EH (cell line): ENCODE results near the gene MYOF.
"Not testable (repeated sequence)": the region's sequence is repeated elsewhere in the genome, so short reads cannot be mapped to it uniquely, and the experiment has no call there.

ENCODE experiments used
- DNase-seq: peaks from one replicate; pipeline ENCODE4 v3.0.0-alpha.2; 2015; ENCODE audit warnings: low read depth

MYOF gene

GRCh38 chr10:93346694-93347093, 135.4 kb downstream of the MYOF start:
- DNase-seq = no peak

DNA sequence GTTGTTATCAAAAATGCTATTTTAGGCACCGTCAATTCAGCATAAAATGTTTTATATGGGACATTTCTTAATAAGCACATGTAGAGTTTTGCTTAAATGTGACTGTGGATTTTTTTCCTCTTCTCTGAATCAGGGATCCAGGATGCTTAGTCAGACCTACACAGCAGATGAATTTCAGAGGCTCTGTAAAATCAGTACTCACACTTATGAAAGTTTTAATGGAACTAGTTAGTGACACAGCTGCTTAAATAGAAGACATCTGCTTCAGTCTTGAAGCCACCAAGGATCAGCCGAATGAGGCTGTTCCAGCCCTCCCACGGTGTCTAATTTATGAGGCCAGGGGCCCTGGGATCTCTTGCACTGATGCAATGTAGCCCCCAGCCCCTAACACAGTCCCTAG, 136.0 kb downstream of the MYOF start:
- peak; percentile 45 for DNase-seq

- DNase-seq = no peak
Observed at GRCh38 chr10:93344691-93345090, 137.4 kb downstream of the MYOF start.

- no peak for DNase-seq
Observed at GRCh38 chr10:93342921-93343320, 139.2 kb downstream of the MYOF start.

DNA sequence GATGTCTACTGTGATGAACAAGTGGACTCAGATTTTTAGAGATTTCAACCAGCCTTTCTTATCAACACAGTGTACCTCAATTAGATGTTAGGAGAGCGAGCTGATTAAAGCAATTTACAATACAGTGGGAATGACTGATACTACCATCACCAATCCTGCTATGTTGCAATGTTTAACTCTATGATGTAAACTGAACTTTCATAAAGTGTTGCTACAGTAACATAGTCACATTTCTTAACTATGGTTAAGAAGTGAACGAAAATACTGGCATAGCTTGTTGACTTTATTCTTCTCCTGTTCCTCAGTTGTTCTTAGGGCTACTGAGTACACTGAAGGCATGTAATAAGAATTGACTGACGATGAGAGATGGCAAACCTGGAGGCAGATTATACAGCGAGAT, 139.8 kb downstream of the MYOF start:
- no peak for DNase-seq

GRCh38 chr10:93337309-93337721, 144.8 kb downstream of the MYOF start:
- DNase-seq = no peak

GRCh38 chr10:93336678-93337077, 145.5 kb downstream of the MYOF start:
- no peak for DNase-seq

- DNase-seq = peak; percentile 39
Observed at GRCh38 chr10:93336110-93336509, 146.0 kb downstream of the MYOF start.

GRCh38 chr10:93334901-93335327, 147.2 kb downstream of the MYOF start:
- peak; percentile 90 for DNase-seq

- DNase-seq = no peak
Observed at GRCh38 chr10:93334181-93334580, 148.0 kb downstream of the MYOF start.

- no peak for DNase-seq
Observed at GRCh38 chr10:93333278-93333978, 148.7 kb downstream of the MYOF start.

- no peak for DNase-seq
Observed at GRCh38 chr10:93330824-93331223, 151.3 kb downstream of the MYOF start.

GRCh38 chr10:93319896-93320295, 162.2 kb downstream of the MYOF start:
- peak; percentile 29 for DNase-seq

DNA sequence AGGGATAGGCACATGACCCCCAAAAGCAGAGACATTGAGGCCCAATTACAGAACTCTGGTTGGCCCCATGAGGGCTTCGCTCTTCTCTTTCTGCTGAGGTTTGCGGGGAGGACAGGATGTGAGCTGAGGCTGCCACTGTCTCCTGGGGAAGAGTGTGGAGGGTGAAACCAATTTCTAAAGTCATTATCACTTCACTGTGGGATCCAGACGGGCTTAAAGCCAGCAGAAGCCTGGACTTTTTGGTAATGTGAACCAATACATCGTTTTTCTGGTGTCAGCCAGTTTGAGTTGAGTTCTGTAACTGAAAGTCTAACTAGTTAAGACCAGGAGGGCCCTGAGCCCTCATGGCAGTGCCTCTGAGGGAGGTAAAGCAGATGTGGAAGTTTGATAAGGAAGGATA, 163.0 kb downstream of the MYOF start:
- DNase-seq = no peak

DNA sequence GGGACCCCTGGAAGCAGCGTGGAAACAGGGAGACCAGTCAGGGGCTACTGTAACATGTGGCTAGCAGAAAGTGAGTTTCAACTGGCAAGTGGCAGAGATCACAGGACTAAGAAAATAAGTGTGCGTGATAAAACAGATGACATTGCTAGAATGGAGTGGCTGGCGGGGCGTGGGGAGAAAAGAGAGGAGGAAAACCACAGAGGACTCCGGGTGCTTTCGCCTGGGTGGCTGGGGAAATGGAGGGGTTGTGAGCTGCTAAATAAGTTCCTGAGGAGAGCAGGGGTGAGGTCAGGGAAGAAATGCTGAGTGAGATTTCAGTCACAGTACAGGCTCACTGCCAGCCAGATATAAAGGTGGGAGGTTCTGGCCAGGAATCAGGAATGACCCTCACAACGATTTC, 166.9 kb downstream of the MYOF start:
- no peak for DNase-seq

DNA sequence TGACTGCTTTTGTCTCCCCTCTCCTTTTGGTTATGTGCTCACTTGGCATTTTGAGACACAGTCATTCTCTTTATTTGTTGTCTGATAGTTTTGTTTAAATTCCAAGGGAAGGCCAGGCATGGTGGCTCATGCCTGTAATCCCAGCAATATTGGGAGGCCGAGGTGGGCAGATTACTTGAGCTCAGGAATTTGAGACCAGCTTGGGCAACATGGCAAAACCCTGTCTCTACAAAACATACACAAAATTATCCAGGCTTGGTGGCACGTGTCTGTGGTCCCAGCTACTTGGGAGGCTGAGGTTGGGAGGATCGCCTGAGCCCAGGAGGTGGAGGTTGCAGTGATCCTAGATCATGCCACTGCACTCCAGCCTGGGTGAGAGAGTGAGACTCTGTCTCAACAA, 167.5 kb downstream of the MYOF start:
- not testable (repeated sequence) for DNase-seq

DNA sequence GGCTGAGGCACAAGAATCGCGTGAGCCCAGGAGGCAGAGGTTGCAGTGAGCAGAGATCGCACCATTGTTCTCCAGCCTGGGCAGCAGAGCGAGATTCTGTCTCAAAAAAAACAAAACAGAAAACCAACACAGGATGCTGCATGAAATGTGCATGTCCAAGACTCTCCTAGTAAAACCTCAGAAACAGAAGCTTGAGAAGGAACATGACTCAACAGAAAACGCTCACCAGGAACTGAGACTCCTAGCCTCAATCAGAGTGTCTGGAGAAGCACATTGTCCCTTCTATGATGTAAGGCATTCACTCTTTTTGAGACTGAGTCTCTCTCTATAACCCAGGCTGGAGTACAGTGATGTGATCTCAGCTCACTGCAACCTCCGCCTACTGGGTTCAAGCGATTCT, 168.3 kb downstream of the MYOF start:
- peak; percentile 33 for DNase-seq

DNA sequence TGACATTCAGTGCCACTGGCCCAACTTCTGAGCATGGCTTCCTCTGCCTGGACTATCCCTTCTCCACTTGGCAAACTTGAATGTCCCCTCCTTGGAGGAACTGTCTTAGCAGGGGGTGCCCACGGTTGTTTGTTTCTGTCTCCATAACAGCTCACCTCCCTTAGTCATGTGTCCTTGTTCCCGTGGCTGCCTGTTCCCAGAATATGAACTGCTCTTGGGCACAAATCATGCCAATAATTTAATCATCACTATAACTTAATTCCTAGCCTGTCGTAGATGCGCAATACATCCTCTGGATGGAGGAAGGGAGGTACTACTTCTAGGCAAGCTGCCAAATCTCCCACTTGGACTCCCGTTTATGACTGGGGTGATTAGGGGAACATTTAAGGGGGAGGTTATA, 173.1 kb downstream of the MYOF start:
- peak; percentile 54 for DNase-seq

DNA sequence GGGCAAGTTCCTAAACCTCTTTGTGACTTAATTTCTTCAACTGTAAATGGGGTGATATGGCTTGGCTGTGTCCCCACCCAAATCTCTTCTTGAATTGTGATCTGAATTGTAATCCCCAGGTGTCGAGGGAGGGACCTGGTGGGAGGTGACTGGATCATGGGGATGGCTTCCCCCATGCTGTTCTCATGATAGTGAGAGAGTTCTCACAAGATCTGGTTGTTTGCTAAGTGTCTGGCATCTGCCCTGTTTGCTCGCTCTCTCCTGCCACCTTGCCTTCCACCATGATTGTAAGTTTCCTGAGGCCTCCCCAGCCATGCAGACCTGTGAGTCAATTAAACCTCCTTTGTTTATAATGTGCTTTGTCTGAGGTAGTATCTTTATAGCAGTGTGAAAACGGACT, 177.0 kb downstream of the MYOF start:
- DNase-seq = no peak

DNA sequence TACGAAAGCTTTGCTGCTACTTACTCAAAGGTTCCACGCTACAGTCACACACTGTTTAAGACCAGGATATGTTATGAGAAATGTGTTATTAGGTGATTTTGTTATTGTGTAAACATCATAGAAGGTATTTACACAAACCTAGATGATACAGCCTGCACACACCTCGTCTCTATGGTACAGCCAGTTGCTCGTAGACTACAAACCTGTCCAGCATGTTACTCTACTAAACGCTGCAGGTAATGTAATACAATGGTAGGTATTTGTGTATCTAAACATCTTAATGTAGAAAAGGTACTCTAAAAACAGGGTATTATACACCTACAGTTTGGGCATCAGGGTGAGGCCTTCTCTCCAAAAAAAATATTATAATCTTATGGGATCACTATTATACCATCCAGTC, 181.2 kb downstream of the MYOF start:
- DNase-seq = no peak

- DNase-seq = no peak
Observed at GRCh38 chr10:93300288-93300917, 181.7 kb downstream of the MYOF start.

- DNase-seq = peak; percentile 79
Observed at GRCh38 chr10:93299606-93300287, 182.4 kb downstream of the MYOF start.

DNA sequence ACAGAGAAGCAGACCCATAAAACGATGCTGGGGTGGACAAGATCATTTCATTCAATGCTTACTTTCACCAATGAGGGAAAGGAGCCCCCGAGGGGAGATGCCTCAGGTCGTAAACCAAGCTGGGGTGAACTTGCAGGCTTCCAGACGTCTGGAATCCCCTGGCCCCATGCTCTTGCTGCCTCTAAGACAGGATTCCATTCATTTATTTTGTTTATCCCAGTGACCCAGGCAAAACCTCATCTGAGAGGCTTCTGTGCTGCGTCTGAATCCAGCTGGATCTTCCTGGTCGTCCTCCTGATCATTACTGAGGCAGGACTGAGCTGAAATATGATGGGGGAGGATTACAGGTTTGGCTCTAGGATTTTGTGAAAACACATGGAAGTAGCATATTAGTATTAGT, 182.9 kb downstream of the MYOF start:
- peak; percentile 54 for DNase-seq
